B cell (primary cell): ENCODE data around the gene PRKRIP1. TPM values are rescaled to one million over a fixed set of nuclear protein-coding genes. Genes with fewer than 3 reads are reported as not detected.
A peak's percentile ranks its signal among the peaks of the same experiment; 100 is the strongest.
"Not testable (repeated sequence)": the region's sequence is repeated elsewhere in the genome, so short reads cannot be mapped to it uniquely, and the experiment has no call there.

ENCODE experiments used
- ATAC-seq: fragments of 200-7000 bp; cut with Tn5 transposase; one replicate; pipeline ENCODE4 v1.10.0; 2021; ENCODE audit warnings: low read depth, mild to moderate bottlenecking, moderate number of reproducible peaks, moderate library complexity
- CTCF ChIA-PET: fragments of 350-600 bp; sonication (Branson Sonifier 250); formaldehyde crosslinking; loops from one replicate; lab custom pipeline; 2021; ENCODE audit warnings: antibody characterized with exemption, inconsistent platforms; lab: Charles Lee
- POLR2A ChIA-PET: fragments of 350-600 bp; sonication (Branson Sonifier 250); formaldehyde crosslinking; loops from one replicate; lab custom pipeline; 2021; ENCODE audit warnings: antibody characterized with exemption; lab: Charles Lee
- DNase-seq: peaks from one replicate; pipeline ENCODE4 v3.0.0; 2013
- H2AFZ ChIP-seq: 2 replicates; pipeline ENCODE4 v1.6.1; 2012; ENCODE audit warnings: mild to moderate bottlenecking, low read depth, low read length; ENCODE audit not compliant: insufficient read depth, poor library complexity, severe bottlenecking
- H3K27ac ChIP-seq, 2 donors: 1 replicate in 1 of 2; 2 replicates in 1 of 2; pipeline ENCODE4 v1.5.1; 2012 to 2013; ENCODE audit warnings: low read length in 2 of 2, mild to moderate bottlenecking in 2 of 2, moderate library complexity in 1 of 2
- H3K27me3 ChIP-seq, 4 experiments: fragments of 200-600 bp in 1 of 4; sonication (generic) in 1 of 4; replicated peaks in 1 of 4; 1 replicate in 2 of 4; 2 replicates in 2 of 4; pipeline versions ENCODE4 v1.6.1 to v1.7.0; 2013 to 2016; ENCODE audit warnings: low read length in 3 of 4, mild to moderate bottlenecking in 2 of 4, mixed read lengths in 1 of 4, moderate library complexity in 1 of 4; ENCODE audit not compliant: insufficient read depth in 4 of 4, control insufficient read depth in 3 of 4; ENCODE audit errors: control extremely low read depth in 1 of 4
- H3K36me3 ChIP-seq, 2 experiments: replicated peaks in 1 of 2; 1 replicate in 1 of 2; 2 replicates in 1 of 2; pipeline versions ENCODE4 v1.6.1 to v1.7.1; 2013; ENCODE audit warnings: low read length in 1 of 2; ENCODE audit not compliant: insufficient read depth in 2 of 2, control insufficient read depth in 1 of 2; ENCODE audit errors: control extremely low read depth in 1 of 2, extremely low read depth in 1 of 2
- H3K4me1 ChIP-seq, 2 donors: fragments of 200-600 bp in 1 of 2; sonication (generic) in 1 of 2; 1 replicate in 1 of 2; 2 replicates in 1 of 2; pipeline versions ENCODE4 v1.5.1 to v1.6.1; 2013 to 2017; ENCODE audit warnings: low read length in 2 of 2; ENCODE audit not compliant: control insufficient read depth in 2 of 2, insufficient read depth in 2 of 2
- H3K4me2 ChIP-seq: replicated peaks from 2 replicates; pipeline ENCODE3; 2012; ENCODE audit warnings: mild to moderate bottlenecking, low read depth, low read length; ENCODE audit not compliant: poor library complexity, severe bottlenecking
- H3K4me3 ChIP-seq, 5 experiments: fragments of 200-600 bp in 1 of 5; sonication (generic) in 1 of 5; 1 replicate in 3 of 5; 2 replicates in 2 of 5; pipeline versions ENCODE4 v1.5.1 to v1.7.0; 2011 to 2016; ENCODE audit warnings: low read length in 4 of 5, mild to moderate bottlenecking in 4 of 5, low read depth in 2 of 5, control low read depth in 1 of 5, moderate library complexity in 1 of 5; ENCODE audit not compliant: insufficient read depth in 1 of 5; ENCODE audit errors: control extremely low read depth in 1 of 5, extremely low read depth in 1 of 5
- H3K79me2 ChIP-seq: fragments of 200-600 bp; sonication (generic); one replicate; pipeline ENCODE4 v1.6.0; 2016; ENCODE audit warnings: low read length; ENCODE audit not compliant: control insufficient read depth, insufficient read depth
- H3K9ac ChIP-seq: fragments of 200-600 bp; sonication (generic); 2 replicates; pipeline ENCODE4 v1.6.1; 2017; ENCODE audit warnings: mild to moderate bottlenecking, low read length, moderate library complexity
- H3K9me3 ChIP-seq, 3 donors: one replicate each; pipeline versions ENCODE4 v1.6.1 to v1.7.1; 2013; ENCODE audit warnings: low read length in 2 of 3; ENCODE audit not compliant: control insufficient read depth in 2 of 3, insufficient read depth in 1 of 3; ENCODE audit errors: control extremely low read depth in 1 of 3
- H4K20me1 ChIP-seq: 2 replicates; pipeline ENCODE4 v1.6.0; 2012; ENCODE audit warnings: mild to moderate bottlenecking, low read length; ENCODE audit not compliant: insufficient read depth, control insufficient read depth, poor library complexity, severe bottlenecking
- H3K27ac Mint-ChIP-seq: one replicate; pipeline ENCODE4 v1.8.0; 2021; ENCODE audit warnings: mixed read lengths
- H3K27me3 Mint-ChIP-seq: one replicate; pipeline ENCODE4 v1.8.0; 2021; ENCODE audit warnings: mixed read lengths
- H3K4me1 Mint-ChIP-seq: one replicate; pipeline ENCODE4 v1.8.0; 2021; ENCODE audit warnings: mixed read lengths
- H3K4me3 Mint-ChIP-seq: one replicate; pipeline ENCODE4 v1.8.0; 2021; ENCODE audit warnings: mixed read lengths
- H3K9me3 Mint-ChIP-seq: one replicate; pipeline ENCODE4 v1.8.0; 2022; ENCODE audit warnings: mixed read lengths; ENCODE audit not compliant: insufficient read depth
- EZH2 ChIP-seq: IDR thresholded peaks from 2 replicates; pipeline ENCODE4 v1.6.1; 2012; ENCODE audit warnings: borderline replicate concordance, low read depth, mild to moderate bottlenecking, moderate library complexity, low read length; ENCODE audit not compliant: insufficient read depth, poor library complexity, severe bottlenecking
- whole genome bisulfite sequencing: methylation state at CpG from one replicate; pipeline ENCODE4 v1.1.5; 2013; ENCODE audit warnings: missing lambda C conversion rate; ENCODE audit not compliant: insufficient coverage; 5-methylcytosine and 5-hydroxymethylcytosine counted together
- intact Hi-C: fragments of 100-400 bp; cut with micrococcal nuclease; formaldehyde crosslinking; loops from one replicate; pipeline ENCODE4 v1.10.0; 2022
- polyA minus RNA-seq: library from RNA; depleted of rRNA, polyadenylated mRNA; stranded (reverse); fragments of >200 nt; gene quantifications from 2 replicates; pipeline ENCODE4 v1.2.3, GENCODE V29; 2012
- polyA plus RNA-seq: library from polyadenylated mRNA; depleted of rRNA; stranded (reverse); fragments of >200 nt; gene quantifications from 2 replicates; pipeline ENCODE4 v1.2.3, GENCODE V29; 2012
- total RNA-seq, 2 donors: library from RNA; stranded (reverse); fragments of 120-200 nt in 1 of 2; gene quantifications; 1 replicate in 1 of 2; 2 replicates in 1 of 2; pipeline versions ENCODE4 v1.2.3 to v1.2.4, GENCODE V29; 2013 to 2022
- TF ChIP-seq, protein P1 (sequence below): fragments of 200-600 bp; IDR thresholded peaks from one replicate; pipeline ENCODE4 v1.8.0; 2022; ENCODE audit warnings: antibody characterized with exemption, mild to moderate bottlenecking

Gene PRKRIP1, protein sequence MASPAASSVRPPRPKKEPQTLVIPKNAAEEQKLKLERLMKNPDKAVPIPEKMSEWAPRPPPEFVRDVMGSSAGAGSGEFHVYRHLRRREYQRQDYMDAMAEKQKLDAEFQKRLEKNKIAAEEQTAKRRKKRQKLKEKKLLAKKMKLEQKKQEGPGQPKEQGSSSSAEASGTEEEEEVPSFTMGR
- total RNA-seq (57.9 and 59.1 TPM in 2 replicates), polyA plus RNA-seq (57.1 and 72.9 TPM in 2 replicates), polyA minus RNA-seq (31.0 and 37.3 TPM in 2 replicates)
- total RNA-seq (2013): 36.7 TPM

DNA sequence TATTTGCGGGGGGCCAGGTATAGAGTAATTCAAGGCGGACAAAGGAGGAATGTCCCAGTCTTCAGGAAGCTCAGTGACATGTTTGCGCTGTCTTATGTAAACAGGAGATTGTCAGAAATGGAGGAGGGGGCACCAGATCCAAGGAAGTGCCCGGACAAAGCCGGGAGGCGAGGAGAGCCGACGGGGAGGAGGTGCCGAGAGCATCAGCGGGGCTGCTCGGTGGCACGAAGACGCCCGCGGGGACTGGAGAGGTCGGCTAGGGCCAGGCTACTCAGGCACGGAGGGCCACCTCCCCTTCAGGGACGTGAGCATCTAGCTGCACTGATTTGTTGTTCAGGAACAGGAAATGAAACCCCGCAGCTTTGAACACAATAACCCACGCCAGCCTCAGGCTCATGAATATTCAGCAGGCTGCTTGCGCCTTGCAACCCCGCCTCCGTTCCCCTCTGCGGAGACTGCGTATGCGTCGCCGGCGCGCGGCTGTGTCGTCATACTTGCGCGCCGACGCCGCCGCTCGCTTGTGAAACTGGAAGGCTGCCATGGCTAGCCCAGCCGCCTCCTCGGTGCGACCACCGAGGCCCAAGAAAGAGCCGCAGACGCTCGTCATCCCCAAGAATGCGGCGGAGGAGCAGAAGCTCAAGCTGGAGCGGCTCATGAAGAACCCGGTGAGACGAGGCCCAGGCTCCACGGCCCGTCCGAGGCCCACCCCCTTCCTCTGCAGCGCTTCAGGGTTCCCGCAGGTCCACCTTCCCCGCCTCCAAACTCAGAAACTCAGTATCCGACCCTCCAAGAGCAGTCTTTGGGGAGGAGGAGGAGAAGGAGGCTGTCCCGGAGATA is at the start of gene PRKRIP1:
PRKRIP1 (plus strand) TSS at position 491 of the 837 bp plus-strand sequence; CDS start at position 540, 49 bp downstream.
- Histone ChIP-seq H3K36me3 (peaks cover 4 to 29% of the 10 kb centered on the region in 2 experiments), H3K9ac (peak within 1 kb of the TSS; percentile 90), H3K9me3 (no peaks in the 10 kb centered on the region), H3K79me2 (peaks cover 39% of the 10 kb centered on the region), H3K27me3 (no peaks in the 10 kb centered on the region), H3K4me1 (peaks cover 15 to 21% of the 10 kb centered on the region in 2 donors), H3K4me3 (peak within 1 kb of the TSS; percentile 67 to 98 (median 95)), H3K27ac (peak within 1 kb of the TSS; percentile 86 to 88), H4K20me1 (peaks cover 10% of the 10 kb centered on the region), H3K4me2 (peak within 1 kb of the TSS; percentile 96), H2AFZ (peak within 1 kb of the TSS; percentile 93)
- H3K4me1 Mint-ChIP-seq: peaks cover 29% of the 10 kb centered on the region
- no peaks in the 10 kb centered on the region for H3K9me3 Mint-ChIP-seq
- H3K27me3 Mint-ChIP-seq: no peaks in the 10 kb centered on the region
- intact Hi-C loops: loop anchor here (1.0 kb wide), 5 partner anchors 30 to 110 kb away; partner anchors contain the start of genes ORAI2 and SH2B2
- ChIA-PET CTCF (interaction anchor here (0.7 to 15.6 kb wide), 13 partner anchors 9 to 118 kb away, joined by 3 to 351 read pairs (median 6); no protein-coding TSS in a partner anchor), POLR2A (interaction anchor here (0.6 to 2.5 kb wide), 18 partner anchors 8 to 920 kb away, joined by 3 to 18 read pairs (median 4); no protein-coding TSS in a partner anchor)
- ATAC-seq (peak; percentile 99), DNase-seq (peak; percentile 98)
- peak within 1 kb of the TSS; percentile 87 for H3K4me3 Mint-ChIP-seq
- TF ChIP-seq, protein P1, sequence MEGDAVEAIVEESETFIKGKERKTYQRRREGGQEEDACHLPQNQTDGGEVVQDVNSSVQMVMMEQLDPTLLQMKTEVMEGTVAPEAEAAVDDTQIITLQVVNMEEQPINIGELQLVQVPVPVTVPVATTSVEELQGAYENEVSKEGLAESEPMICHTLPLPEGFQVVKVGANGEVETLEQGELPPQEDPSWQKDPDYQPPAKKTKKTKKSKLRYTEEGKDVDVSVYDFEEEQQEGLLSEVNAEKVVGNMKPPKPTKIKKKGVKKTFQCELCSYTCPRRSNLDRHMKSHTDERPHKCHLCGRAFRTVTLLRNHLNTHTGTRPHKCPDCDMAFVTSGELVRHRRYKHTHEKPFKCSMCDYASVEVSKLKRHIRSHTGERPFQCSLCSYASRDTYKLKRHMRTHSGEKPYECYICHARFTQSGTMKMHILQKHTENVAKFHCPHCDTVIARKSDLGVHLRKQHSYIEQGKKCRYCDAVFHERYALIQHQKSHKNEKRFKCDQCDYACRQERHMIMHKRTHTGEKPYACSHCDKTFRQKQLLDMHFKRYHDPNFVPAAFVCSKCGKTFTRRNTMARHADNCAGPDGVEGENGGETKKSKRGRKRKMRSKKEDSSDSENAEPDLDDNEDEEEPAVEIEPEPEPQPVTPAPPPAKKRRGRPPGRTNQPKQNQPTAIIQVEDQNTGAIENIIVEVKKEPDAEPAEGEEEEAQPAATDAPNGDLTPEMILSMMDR: no peak
- no peak for TF ChIP-seq EZH2
- H3K27ac Mint-ChIP-seq: peak within 1 kb of the TSS; percentile 92
- WGBS: under 1% methylated on average over 48 of the region's 59 CpGs

DNA sequence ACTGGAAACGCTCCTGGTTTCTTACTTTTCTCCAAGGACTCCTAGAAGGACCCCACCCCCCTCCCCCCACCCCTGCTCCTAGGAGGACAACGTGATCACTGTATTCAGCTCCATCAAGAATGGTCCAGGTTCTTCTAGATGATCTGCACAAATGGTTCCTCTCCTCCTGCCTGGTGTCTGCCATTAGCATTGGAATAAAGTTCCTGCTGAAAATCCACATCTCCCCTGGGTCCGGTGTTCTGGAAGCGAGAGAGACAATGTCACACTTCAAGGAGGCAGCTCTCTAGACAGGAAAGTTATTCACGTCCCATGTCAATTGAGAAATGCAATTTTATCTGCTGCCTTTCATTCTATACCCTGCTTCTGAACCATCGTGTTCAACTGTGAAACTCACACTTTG is 49.2 kb upstream of the PRKRIP1 start:
- H3K4me3 ChIP-seq, H3K27ac ChIP-seq, ATAC-seq, H3K9ac ChIP-seq, H3K36me3 ChIP-seq, H3K79me2 ChIP-seq, H3K27me3 Mint-ChIP-seq, H3K27me3 ChIP-seq, DNase-seq, H3K27ac Mint-ChIP-seq, H3K4me3 Mint-ChIP-seq, intact Hi-C loops, POLR2A ChIA-PET, H3K9me3 Mint-ChIP-seq, H3K4me1 Mint-ChIP-seq, H3K9me3 ChIP-seq, CTCF ChIA-PET, H2AFZ ChIP-seq, H4K20me1 ChIP-seq, H3K4me2 ChIP-seq, H3K4me1 ChIP-seq: not testable (repeated sequence)
- WGBS: no CpG with 5 or more reads among the region's 6 CpGs

DNA sequence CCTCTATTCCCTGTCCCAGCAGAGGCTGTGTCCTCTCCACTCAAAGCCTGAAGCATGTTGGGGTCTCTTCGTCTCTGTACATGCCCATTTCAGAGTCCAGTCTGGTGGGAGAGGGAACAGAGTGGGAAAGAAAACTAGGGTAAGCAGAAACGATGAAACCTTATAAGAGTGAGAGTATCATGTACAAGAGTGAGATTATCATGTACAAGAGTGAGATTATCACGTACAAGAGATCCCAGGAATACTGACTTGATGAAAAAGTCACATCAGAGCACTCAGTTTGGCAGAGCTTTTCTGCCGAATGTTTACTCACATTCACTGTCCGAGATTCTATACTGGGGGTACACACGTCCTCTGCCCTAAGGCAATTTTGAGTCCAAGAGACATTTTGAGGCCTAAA is 39.8 kb upstream of the PRKRIP1 start, which contains the start of gene SPDYE6:
SPDYE6 (minus strand) TSS at position 101 of the 400 bp plus-strand sequence. CDS start 421 bp downstream, outside the sequence.
- H3K4me1 Mint-ChIP-seq, H2AFZ ChIP-seq, CTCF ChIA-PET, H3K27ac ChIP-seq, H3K4me2 ChIP-seq, H3K9me3 Mint-ChIP-seq, H3K36me3 ChIP-seq, H3K9me3 ChIP-seq, H3K4me3 ChIP-seq, H3K4me3 Mint-ChIP-seq, POLR2A ChIA-PET, H3K4me1 ChIP-seq, ATAC-seq, H3K27me3 Mint-ChIP-seq, H3K27me3 ChIP-seq, DNase-seq, H3K79me2 ChIP-seq, intact Hi-C loops, H3K27ac Mint-ChIP-seq, H3K9ac ChIP-seq, H4K20me1 ChIP-seq: not testable (repeated sequence)
- WGBS: no CpG with 5 or more reads among the region's 6 CpGs
